ENCODE measurements around the gene CCDC92B.
A peak's percentile ranks its signal among the peaks of the same experiment; 100 is the strongest.
"Not testable (repeated sequence)": the region's sequence is repeated elsewhere in the genome, so short reads cannot be mapped to it uniquely, and the experiment has no call there.

Gene CCDC92B

GRCh38 chr17:2783310-2784030 lies 34.0 kb upstream of the CCDC92B start:
- H3K4me1 Mint-ChIP-seq, result no peaks in the 10 kb centered on the region

GRCh38 chr17:2782055-2782454 lies 32.6 kb upstream of the CCDC92B start:
- no peak overlapping the region for H3K4me3 Mint-ChIP-seq
- peaks cover 2% of the 10 kb centered on the region for H3K4me1 Mint-ChIP-seq
- no peaks in the 10 kb centered on the region for H3K9me3 Mint-ChIP-seq
- H3K36me3 Mint-ChIP-seq, result no peaks in the 10 kb centered on the region
- peaks cover under 1% of the 10 kb centered on the region for H3K27me3 Mint-ChIP-seq
- no peak overlapping the region for H3K27ac Mint-ChIP-seq

More at GRCh38 chr17:2783310-2784030, 34.0 kb upstream of the CCDC92B start:
- Mint-ChIP-seq H3K9me3 (no peaks in the 10 kb centered on the region), H3K4me3 (no peak overlapping the region), H3K27ac (no peak overlapping the region), H3K27me3 (no peaks in the 10 kb centered on the region), H3K36me3 (no peaks in the 10 kb centered on the region)

GRCh38 chr17:2781598-2781997 lies 32.1 kb upstream of the CCDC92B start:
- not testable (repeated sequence) for H3K4me3 Mint-ChIP-seq, H3K36me3 Mint-ChIP-seq, H3K27me3 Mint-ChIP-seq

GRCh38 chr17:2780931-2781454 lies 31.5 kb upstream of the CCDC92B start:
- no peak overlapping the region for H3K27ac Mint-ChIP-seq

More at GRCh38 chr17:2781598-2781997, 32.1 kb upstream of the CCDC92B start:
- H3K27ac Mint-ChIP-seq, H3K4me1 Mint-ChIP-seq, H3K9me3 Mint-ChIP-seq: not testable (repeated sequence)

GRCh38 chr17:2780256-2780655 lies 30.8 kb upstream of the CCDC92B start:
- no peak overlapping the region for H3K27ac Mint-ChIP-seq

More at GRCh38 chr17:2780931-2781454, 31.5 kb upstream of the CCDC92B start:
- no peak overlapping the region for H3K4me3 Mint-ChIP-seq
- peaks cover 4% of the 10 kb centered on the region for H3K27me3 Mint-ChIP-seq
- H3K36me3 Mint-ChIP-seq, result no peaks in the 10 kb centered on the region
- H3K9me3 Mint-ChIP-seq, result no peaks in the 10 kb centered on the region
- H3K4me1 Mint-ChIP-seq, result peaks cover 5% of the 10 kb centered on the region

GRCh38 chr17:2779545-2779944 lies 30.1 kb upstream of the CCDC92B start:
- no peaks in the 10 kb centered on the region for H3K9me3 Mint-ChIP-seq
- no peaks in the 10 kb centered on the region for H3K36me3 Mint-ChIP-seq
- H3K27me3 Mint-ChIP-seq, result peaks cover 11% of the 10 kb centered on the region
- H3K27ac Mint-ChIP-seq, result no peak overlapping the region
- H3K4me3 Mint-ChIP-seq, result no peak overlapping the region
- peaks cover 5% of the 10 kb centered on the region for H3K4me1 Mint-ChIP-seq

More at GRCh38 chr17:2780256-2780655, 30.8 kb upstream of the CCDC92B start:
- peaks cover 5% of the 10 kb centered on the region for H3K4me1 Mint-ChIP-seq
- no peak overlapping the region for H3K4me3 Mint-ChIP-seq
- H3K9me3 Mint-ChIP-seq, result no peaks in the 10 kb centered on the region
- H3K27me3 Mint-ChIP-seq, result peaks cover 7% of the 10 kb centered on the region
- H3K36me3 Mint-ChIP-seq, result no peaks in the 10 kb centered on the region

GRCh38 chr17:2778489-2778888 lies 29.0 kb upstream of the CCDC92B start:
- no peak overlapping the region for H3K27ac Mint-ChIP-seq
- H3K4me3 Mint-ChIP-seq, result no peak overlapping the region
- peaks cover 16% of the 10 kb centered on the region for H3K27me3 Mint-ChIP-seq
- no peaks in the 10 kb centered on the region for H3K36me3 Mint-ChIP-seq
- H3K4me1 Mint-ChIP-seq, result peaks cover 5% of the 10 kb centered on the region
- no peaks in the 10 kb centered on the region for H3K9me3 Mint-ChIP-seq

- Mint-ChIP-seq H3K36me3 (no peaks in the 10 kb centered on the region), H3K4me1 (peaks cover 5% of the 10 kb centered on the region), H3K27me3 (peaks cover 25% of the 10 kb centered on the region), H3K27ac (no peak overlapping the region), H3K9me3 (no peaks in the 10 kb centered on the region), H3K4me3 (peak overlapping the region; percentile 57)
These were observed 27.9 kb upstream of the CCDC92B start for GRCh38 chr17:2777242-2777867.

GRCh38 chr17:2776589-2777241 lies 27.3 kb upstream of the CCDC92B start:
- Mint-ChIP-seq H3K27ac (no peak overlapping the region), H3K36me3 (no peaks in the 10 kb centered on the region), H3K27me3 (peaks cover 25% of the 10 kb centered on the region), H3K4me3 (peak overlapping the region; percentile 57), H3K9me3 (no peaks in the 10 kb centered on the region), H3K4me1 (peaks cover 5% of the 10 kb centered on the region)

GRCh38 chr17:2775206-2775605 lies 25.8 kb upstream of the CCDC92B start:
- peaks cover 25% of the 10 kb centered on the region for H3K27me3 Mint-ChIP-seq
- no peaks in the 10 kb centered on the region for H3K9me3 Mint-ChIP-seq
- no peak overlapping the region for H3K27ac Mint-ChIP-seq
- no peaks in the 10 kb centered on the region for H3K36me3 Mint-ChIP-seq
- peaks cover 5% of the 10 kb centered on the region for H3K4me1 Mint-ChIP-seq
- H3K4me3 Mint-ChIP-seq, result peak overlapping the region; percentile 55

GRCh38 chr17:2770129-2770528 lies 20.7 kb upstream of the CCDC92B start:
- Mint-ChIP-seq H3K4me1 (no peaks in the 10 kb centered on the region), H3K27ac (no peak overlapping the region), H3K9me3 (no peaks in the 10 kb centered on the region), H3K36me3 (no peaks in the 10 kb centered on the region), H3K27me3 (peaks cover 19% of the 10 kb centered on the region), H3K4me3 (no peak overlapping the region)

- H3K4me1 Mint-ChIP-seq, result peaks cover 5% of the 10 kb centered on the region
- H3K27me3 Mint-ChIP-seq, result peaks cover 35% of the 10 kb centered on the region
- no peak overlapping the region for H3K4me3 Mint-ChIP-seq
- H3K36me3 Mint-ChIP-seq, result no peaks in the 10 kb centered on the region
- H3K27ac Mint-ChIP-seq, result no peak overlapping the region
- H3K9me3 Mint-ChIP-seq, result no peaks in the 10 kb centered on the region
These were observed 9.4 kb upstream of the CCDC92B start for GRCh38 chr17:2758870-2759269.

GRCh38 chr17:2755891-2756724 lies 6.7 kb upstream of the CCDC92B start:
- Mint-ChIP-seq H3K27ac (no peak overlapping the region), H3K4me1 (peaks cover 5% of the 10 kb centered on the region), H3K36me3 (no peaks in the 10 kb centered on the region), H3K27me3 (peaks cover 34% of the 10 kb centered on the region), H3K4me3 (peak overlapping the region; percentile 58), H3K9me3 (no peaks in the 10 kb centered on the region)

- Mint-ChIP-seq H3K4me3 (no peak overlapping the region), H3K27me3 (peaks cover 34% of the 10 kb centered on the region), H3K27ac (peak overlapping the region; percentile 62), H3K36me3 (no peaks in the 10 kb centered on the region), H3K4me1 (peaks cover 2% of the 10 kb centered on the region), H3K9me3 (no peaks in the 10 kb centered on the region)
These were observed 2.0 kb upstream of the CCDC92B start for GRCh38 chr17:2751491-2751890.

- Mint-ChIP-seq H3K27me3 (peaks cover 32% of the 10 kb centered on the region), H3K36me3 (no peaks in the 10 kb centered on the region), H3K9me3 (no peaks in the 10 kb centered on the region), H3K27ac (no peak overlapping the region), H3K4me3 (no peak overlapping the region), H3K4me1 (no peaks in the 10 kb centered on the region)
These were observed 1.3 kb upstream of the CCDC92B start for GRCh38 chr17:2750721-2751120.
